ENCODE results near the gene WNT10A. TPM values are rescaled to one million over a fixed set of nuclear protein-coding genes. Genes with fewer than 3 reads are reported as not detected.
A peak's percentile ranks its signal among the peaks of the same experiment; 100 is the strongest.

Gene WNT10A
- polyA plus RNA-seq, 1 of the 3 experiments (the other 2 are of a cell fraction), result 0.02 TPM

DNA sequence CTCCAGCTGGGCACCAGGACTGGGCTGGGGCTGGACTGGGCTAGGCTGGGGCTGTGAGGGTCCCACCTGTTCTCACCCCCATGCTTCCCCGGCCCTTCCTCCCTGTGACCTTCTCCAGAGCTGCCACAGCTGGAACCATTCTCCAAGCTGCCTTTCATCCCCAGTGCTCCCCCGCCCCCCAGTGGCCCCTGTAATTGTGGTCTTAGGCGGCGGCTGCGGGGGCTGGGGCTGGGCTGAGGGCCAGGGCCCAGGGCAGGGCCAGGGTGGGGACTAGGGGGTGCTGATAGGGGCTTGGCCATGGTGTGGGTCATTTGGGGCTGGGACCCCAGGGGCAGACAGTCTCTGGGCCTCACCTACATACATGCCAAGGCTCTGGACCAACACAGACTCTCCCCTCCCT, 2.8 kb upstream of the WNT10A start:
- no peaks in the 10 kb centered on the region for H4K20me1 ChIP-seq (ENCODE audit: insufficient read depth)
- POLR2A ChIA-PET, result interaction anchor here (1.3 to 3.4 kb wide), 2 partner anchors 9 to 20 kb away, joined by 3 to 20 read pairs; no protein-coding TSS in a partner anchor

DNA sequence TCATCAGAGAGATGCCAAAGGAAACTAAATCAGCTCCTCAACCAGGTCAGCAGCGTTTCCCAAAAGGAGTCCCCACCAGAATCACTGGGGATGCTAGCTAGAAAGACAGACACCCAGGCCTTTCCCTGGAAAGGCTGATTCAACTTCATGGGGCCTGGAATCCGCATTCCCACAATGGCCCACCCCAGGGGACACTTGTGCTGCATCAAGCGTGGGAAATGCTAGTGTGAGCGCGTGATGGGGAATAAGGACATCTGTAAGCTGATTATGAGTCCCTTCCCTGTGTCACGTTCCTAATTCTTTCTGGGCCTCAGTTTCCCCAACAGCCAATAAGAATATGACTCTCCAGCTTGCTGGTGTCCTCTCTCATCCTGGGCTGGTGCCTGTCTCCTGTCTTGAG, 2.2 kb upstream of the WNT10A start:
- Histone ChIP-seq H3F3A (replicated peaks; ENCODE audit: insufficient read depth) (peaks cover 3% of the 10 kb centered on the region), H3K9ac (no peak overlapping the region), H3K4me3 (ENCODE audit: low read depth in 2 of 2, low read length in 1 of 2) (no peak overlapping the region), H2AFZ (ENCODE audit: low read depth) (no peak overlapping the region), H3K4me1 (ENCODE audit: control insufficient read depth in 1 of 2, insufficient read depth in 2 of 2, low read depth in 1 of 2, low read length in 1 of 2) (peaks cover 0 to 57% of the 10 kb centered on the region in 2 experiments; a peak in 2 of 4 replicates), H3K27me3 (ENCODE audit: insufficient read depth) (peaks cover 53% of the 10 kb centered on the region), H3K27ac (ENCODE audit: low read depth in 2 of 2, low read length in 1 of 2) (peak overlapping the region in 1 of 2 experiments; percentile 55; a peak in 2 of 4 replicates), H3K4me2 (no peak overlapping the region), H3K9me2 (no peaks in the 10 kb centered on the region), H3K36me3 (replicated peaks in 1 of 2; ENCODE audit: control insufficient read depth in 1 of 2, insufficient read depth in 2 of 2, low read length in 1 of 2) (no peaks in the 10 kb centered on the region), H3K9me3 (no peaks in the 10 kb centered on the region), H4K20me1 (ENCODE audit: insufficient read depth) (no peaks in the 10 kb centered on the region), H3K79me2 (ENCODE audit: insufficient read depth) (no peaks in the 10 kb centered on the region)
- no peak for TF ChIP-seq ELF1 (IDR thresholded peaks at IDR 0.05)
- no peak for TF ChIP-seq MXI1 (IDR thresholded peaks at IDR 0.05; ENCODE audit: low read depth, low read length)
- no peak for TF ChIP-seq EP300 (IDR thresholded peaks at IDR 0.05; ENCODE audit: borderline replicate concordance in 1 of 2, low read depth in 1 of 2, low read length in 1 of 2)
- TF ChIP-seq YY1 (IDR thresholded peaks at IDR 0.05; ENCODE audit: low read depth), result no peak
- DNase-seq, result no peak
- WGBS (ENCODE audit: low lambda C conversion rate), result 77% methylated on average over 6 of the region's 6 CpGs
- POLR2A ChIA-PET, result interaction anchor here (0.8 to 3.4 kb wide), 3 partner anchors 13 to 118 kb away, joined by 3 to 20 read pairs (median 3); no protein-coding TSS in a partner anchor
- CTCF ChIA-PET, result interaction anchor here (1.4 to 22.5 kb wide), 10 partner anchors 14 to 276 kb away, joined by 4 to 795 read pairs (median 30); partner anchors contain the start of genes CDK5R2 and WNT6

More for the DNA sequence above, 2.8 kb upstream of the WNT10A start:
- Histone ChIP-seq H3K36me3 (replicated peaks in 1 of 2; ENCODE audit: control insufficient read depth in 1 of 2, insufficient read depth in 2 of 2, low read length in 1 of 2) (no peaks in the 10 kb centered on the region), H3K9me2 (no peaks in the 10 kb centered on the region), H3K4me3 (ENCODE audit: low read depth in 2 of 2, low read length in 1 of 2) (no peak overlapping the region), H3F3A (replicated peaks; ENCODE audit: insufficient read depth) (peaks cover 3% of the 10 kb centered on the region), H3K9ac (no peak overlapping the region), H3K27ac (ENCODE audit: low read depth in 2 of 2, low read length in 1 of 2) (peak overlapping the region in 1 of 2 experiments; percentile 78; a peak in 1 of 4 replicates), H3K79me2 (ENCODE audit: insufficient read depth) (no peaks in the 10 kb centered on the region), H3K27me3 (ENCODE audit: insufficient read depth) (peaks cover 51% of the 10 kb centered on the region), H3K4me1 (ENCODE audit: control insufficient read depth in 1 of 2, insufficient read depth in 2 of 2, low read depth in 1 of 2, low read length in 1 of 2) (peaks cover 0 to 56% of the 10 kb centered on the region in 2 experiments; a peak in 2 of 4 replicates), H3K9me3 (no peaks in the 10 kb centered on the region), H3K4me2 (no peak overlapping the region), H2AFZ (ENCODE audit: low read depth) (no peak overlapping the region)
- no peak for DNase-seq
- CTCF ChIA-PET, result interaction anchor here (1.0 to 22.5 kb wide), 15 partner anchors 14 to 417 kb away, joined by 3 to 795 read pairs (median 15); partner anchors contain the start of genes NHEJ1 and WNT6
- WGBS (ENCODE audit: low lambda C conversion rate), result 60% methylated on average over 1 of the region's 5 CpGs
- TF ChIP-seq NFIC (IDR thresholded peaks at IDR 0.05; ENCODE audit: borderline replicate concordance) (no peak), MXI1 (IDR thresholded peaks at IDR 0.05; ENCODE audit: low read depth, low read length) (no peak), GATA2 (CRISPR knock-in tag; IDR thresholded peaks at IDR 0.05) (no peak), MEF2A (IDR thresholded peaks at IDR 0.05; ENCODE audit: borderline replicate concordance, low read depth) (no peak), USF1 (IDR thresholded peaks at IDR 0.05; ENCODE audit: borderline replicate concordance, low read depth) (no peak), CHD2 (IDR thresholded peaks at IDR 0.05; ENCODE audit: low read length, partially characterized antibody) (no peak), RXRA (IDR thresholded peaks at IDR 0.05; ENCODE audit: borderline replicate concordance, low read depth) (no peak), POLR2AphosphoS5 (IDR thresholded peaks at IDR 0.05; ENCODE audit: low read depth, low read length) (no peak), TCF12 (IDR thresholded peaks at IDR 0.05) (no peak), GABPA (IDR thresholded peaks at IDR 0.05; ENCODE audit: low read depth) (no peak), USF2 (IDR thresholded peaks at IDR 0.05; ENCODE audit: borderline replicate concordance, low read depth, low read length) (no peak), SMC3 (IDR thresholded peaks at IDR 0.05; ENCODE audit: low read depth, low read length) (no peak), MAX (IDR thresholded peaks at IDR 0.05; ENCODE audit: low read depth) (no peak), FOXJ3 (CRISPR knock-in tag; IDR thresholded peaks at IDR 0.05) (no peak), ELF1 (IDR thresholded peaks at IDR 0.05) (no peak), EZH2phosphoT487 (IDR thresholded peaks at IDR 0.05; ENCODE audit: borderline replicate concordance, low read depth) (no peak), TAF1 (IDR thresholded peaks at IDR 0.05; ENCODE audit: borderline replicate concordance, low read depth, low read length) (no peak), RCOR1 (IDR thresholded peaks at IDR 0.05; ENCODE audit: low read length) (no peak), JUND (IDR thresholded peaks at IDR 0.05) (no peak)

All from SK-N-SH (cell line).